ENCODE data around the gene THEMIS.
A peak's percentile ranks its signal among the peaks of the same experiment; 100 is the strongest.

THEMIS gene

DNA sequence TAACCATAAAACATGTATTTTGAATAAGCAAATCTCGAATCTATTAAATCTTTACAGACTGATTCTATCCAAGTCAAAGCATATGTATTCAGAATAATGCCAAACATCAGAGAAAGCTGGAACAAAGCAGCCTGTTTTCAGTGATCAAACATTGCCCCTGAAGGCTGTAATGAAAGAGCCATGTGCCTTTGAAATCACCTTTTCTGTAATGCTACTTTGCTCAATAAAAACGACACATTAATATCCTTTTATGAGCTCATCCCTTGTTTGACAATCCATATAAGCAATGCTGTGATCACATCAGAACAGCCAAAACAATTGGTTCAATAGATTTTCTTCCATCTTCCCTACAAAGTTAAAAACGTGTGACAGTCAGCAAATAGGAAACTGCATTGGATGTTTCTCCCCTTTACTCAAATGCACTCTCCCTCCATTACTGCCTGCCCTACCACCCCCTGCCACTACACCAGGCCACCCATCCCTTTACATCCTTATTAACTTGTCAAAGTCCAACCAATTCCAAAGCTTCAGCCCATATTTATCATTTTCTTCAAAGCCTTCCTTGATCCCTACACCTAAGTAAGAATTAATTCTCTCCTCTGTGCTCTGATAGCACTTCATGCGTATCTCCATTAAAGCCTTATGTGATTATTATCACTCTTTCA lies 42.0 kb downstream of the THEMIS start:
- no peak for DNase-seq

GRCh38 chr6:127857051-127857637 lies 43.7 kb downstream of the THEMIS start:
- DNase-seq, result no peak

DNA sequence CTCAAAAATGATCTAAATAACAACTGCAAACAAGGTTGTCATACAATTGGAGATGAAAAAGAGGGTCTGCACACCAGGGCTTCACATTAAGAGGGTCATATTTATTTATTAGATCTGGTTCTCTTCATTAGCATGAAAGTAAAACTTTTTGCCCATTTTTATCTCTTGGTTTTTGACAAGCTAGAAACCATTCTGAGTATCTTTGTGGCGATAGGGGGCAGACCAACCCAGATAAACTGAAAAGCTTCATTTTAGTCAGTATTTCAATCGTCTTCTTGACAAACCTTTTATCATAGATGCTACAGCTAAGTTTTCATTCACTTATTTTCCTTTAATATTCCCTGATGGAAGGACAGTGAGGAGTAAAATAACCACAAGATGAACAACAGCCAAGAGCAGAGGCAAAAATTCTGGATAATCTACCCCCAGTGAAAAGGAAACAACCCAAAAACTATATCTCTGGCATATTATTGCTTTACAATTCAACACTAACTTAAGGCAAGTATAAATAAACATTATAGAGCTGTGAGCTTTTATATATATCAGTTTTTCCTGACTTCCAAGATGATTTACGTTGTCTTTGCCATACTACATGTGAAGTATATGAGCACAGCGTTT lies 45.2 kb downstream of the THEMIS start:
- peak; percentile 46 for DNase-seq

DNA sequence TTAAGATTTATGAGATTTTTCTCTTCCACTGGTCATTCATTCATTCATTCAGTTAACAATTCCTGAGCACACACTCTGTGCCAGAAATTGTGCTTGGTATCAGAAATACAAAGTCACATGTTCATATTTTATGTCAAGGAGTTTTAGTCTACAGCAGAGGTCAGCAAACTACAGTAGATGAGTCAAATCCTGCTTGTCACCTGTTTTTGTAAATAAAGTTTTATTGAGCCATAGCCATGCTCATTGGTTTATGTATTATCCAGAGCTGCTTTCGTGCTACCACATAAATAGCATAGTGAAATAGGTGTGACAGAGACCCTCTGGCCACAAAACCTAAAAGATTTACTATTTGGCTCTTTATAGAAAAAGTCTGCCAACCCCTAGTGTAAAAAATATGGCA lies 46.8 kb downstream of the THEMIS start:
- no peak for DNase-seq

- no peak for DNase-seq
Measured at GRCh38 chr6:127851197-127851596, 49.7 kb downstream of the THEMIS start.

- DNase-seq, result no peak
Measured at GRCh38 chr6:127845242-127845641, 55.6 kb downstream of the THEMIS start.

DNA sequence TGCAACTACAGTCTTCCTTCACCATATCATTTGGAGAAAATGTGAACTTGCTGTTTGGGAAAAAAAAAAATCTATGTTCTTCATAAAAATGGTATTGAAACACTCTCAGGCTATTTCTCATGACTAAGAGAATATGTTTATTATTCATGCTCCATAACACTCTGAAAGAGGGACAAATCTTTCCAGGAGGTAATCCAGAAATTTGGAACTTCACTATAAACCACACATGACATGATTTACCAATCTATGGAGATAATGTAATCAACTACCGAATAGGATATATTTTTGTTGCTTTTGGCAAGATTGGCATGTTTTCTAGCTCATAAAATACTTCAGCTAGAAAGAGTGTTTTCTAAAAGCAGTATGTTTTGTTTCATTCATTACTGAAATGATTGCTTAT lies 56.3 kb downstream of the THEMIS start:
- no peak for DNase-seq

DNA sequence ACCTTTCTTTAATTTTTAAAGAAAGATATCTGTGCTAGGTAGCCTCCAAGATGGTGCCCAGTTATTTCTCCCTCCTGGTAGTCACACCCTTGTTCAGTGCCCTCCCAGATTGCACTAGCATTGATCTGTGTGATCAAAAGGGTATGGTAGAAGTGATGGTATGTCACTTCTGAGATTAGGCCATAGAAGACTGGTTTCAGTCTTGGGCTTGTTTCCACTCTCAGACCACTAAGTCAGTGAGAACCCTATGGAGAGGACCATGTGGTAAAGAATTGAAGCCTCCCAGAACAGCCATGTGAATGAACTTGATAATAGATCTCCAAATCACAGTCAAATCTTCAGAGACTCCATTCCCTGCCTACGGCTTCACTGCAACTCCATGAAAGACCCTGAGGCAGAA lies 57.3 kb downstream of the THEMIS start:
- no peak for DNase-seq

DNA sequence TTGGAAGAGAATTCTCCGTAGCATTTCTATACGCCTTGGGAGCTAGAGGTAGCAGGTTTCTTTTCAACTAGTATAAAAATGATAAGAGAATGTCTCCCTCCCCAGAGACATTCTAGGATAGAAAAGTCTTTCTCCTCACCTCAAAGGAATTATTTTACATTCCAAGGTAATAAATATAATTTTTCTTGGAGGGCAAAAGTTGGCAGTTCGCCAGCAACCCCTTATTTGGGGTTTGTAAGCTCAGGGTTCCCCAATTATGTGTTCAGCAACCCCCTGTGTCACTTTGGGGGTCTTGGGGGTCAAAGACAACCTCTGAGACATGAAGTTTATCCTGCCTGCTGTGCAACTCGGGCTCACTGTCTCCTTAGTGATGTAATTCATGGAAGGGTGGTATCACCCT lies 58.3 kb downstream of the THEMIS start:
- DNase-seq, result no peak

- DNase-seq, result no peak
Measured at GRCh38 chr6:127841811-127842210, 59.0 kb downstream of the THEMIS start.

DNA sequence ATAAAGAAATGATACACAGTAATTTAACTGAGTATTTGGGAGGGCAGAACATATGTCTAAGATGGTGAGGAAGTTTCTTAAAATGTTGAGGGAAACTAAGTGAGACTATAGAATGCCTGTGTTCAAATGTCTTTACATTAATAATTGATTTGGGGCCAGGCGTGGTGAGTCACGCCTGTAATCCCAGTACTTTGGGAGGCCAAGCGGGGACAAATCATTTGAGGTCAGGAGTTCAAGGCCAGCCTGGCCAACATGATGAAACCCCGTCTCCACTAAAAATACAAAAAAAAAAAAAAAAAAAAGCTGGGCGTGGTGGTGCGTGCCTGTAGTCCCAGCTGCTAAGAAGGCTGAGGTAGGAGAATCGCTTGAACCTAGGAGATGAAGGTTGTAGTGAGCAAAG lies 66.7 kb downstream of the THEMIS start:
- DNase-seq, result no peak

GRCh38 chr6:127833336-127833735 lies 67.5 kb downstream of the THEMIS start:
- no peak for DNase-seq

- DNase-seq, result no peak
Measured at GRCh38 chr6:127832381-127832780, 68.5 kb downstream of the THEMIS start.

DNA sequence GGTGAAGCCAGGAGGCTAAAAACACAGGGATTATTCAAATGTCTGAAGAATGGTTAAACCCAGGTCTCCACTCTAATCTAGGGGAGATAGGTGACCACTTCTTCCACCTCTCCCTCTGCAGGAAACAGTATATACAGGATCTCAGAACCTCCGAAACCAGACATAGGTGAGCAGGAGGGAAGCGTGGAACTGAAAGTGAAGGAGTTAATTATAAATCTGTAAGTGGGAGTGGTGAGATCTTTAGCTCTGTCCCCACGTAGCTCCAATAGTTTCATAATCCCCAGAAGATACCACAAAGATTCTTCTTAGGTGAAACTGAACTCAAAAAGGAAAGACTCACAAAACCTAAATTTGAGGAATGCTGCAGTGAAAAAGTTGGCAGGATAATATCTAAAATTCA lies 76.8 kb downstream of the THEMIS start:
- DNase-seq, result no peak

DNA sequence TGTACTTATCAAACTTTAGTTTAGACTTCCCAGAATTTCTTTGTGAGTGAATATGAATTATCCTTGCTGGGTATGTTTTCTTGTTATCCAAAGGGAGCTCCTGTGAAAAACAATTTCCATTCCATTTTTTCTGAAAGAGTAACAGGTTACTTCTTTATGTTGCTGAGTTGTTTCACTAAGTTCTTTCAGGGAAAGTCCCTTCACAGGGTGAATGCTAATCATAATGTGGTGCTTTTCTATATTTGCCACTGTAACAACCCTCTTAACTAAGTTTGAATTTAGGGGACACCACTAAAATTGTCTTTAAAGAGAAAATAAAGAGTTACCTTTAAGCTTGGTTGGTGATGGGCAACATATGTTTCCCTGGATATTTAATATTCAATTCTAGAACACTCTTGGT lies 79.4 kb downstream of the THEMIS start:
- no peak for DNase-seq

DNA sequence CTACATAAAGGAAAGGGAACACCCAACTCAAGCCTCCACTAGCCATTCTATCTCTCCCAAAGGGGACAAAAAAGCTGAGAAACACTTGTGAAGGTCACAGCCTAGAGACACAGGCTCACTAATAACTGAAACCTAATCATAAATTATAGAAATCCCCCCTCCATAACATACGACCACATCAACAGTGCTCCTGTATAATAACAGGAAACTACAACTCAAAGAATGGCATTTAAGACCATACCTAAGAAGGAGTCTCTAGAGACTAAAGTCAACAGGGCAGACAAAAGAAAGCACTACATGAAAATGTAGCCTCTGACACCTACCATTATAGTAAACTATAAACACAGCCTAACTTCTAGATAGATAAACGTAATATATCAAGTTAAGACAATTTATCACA lies 82.7 kb downstream of the THEMIS start:
- DNase-seq, result no peak

DNA sequence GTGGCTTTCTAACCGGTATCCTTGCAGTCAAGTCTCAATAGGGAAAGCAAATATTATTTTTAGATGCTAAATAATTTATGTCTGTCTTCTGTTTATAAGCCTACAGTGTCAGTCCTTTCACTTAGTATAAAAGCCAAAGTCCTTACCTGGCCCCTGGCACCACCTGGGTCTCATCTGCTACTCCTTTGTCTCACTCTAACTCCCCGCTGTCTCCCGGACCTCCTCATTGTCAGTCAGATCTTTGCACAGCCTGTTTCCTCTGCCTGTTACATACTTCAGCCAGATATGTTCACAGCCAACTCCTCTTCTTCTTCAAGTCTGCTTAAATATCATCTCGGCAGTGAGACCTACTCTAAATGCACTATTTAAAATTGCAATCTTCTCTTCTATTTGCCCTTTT lies 84.2 kb downstream of the THEMIS start:
- DNase-seq, result no peak

DNA sequence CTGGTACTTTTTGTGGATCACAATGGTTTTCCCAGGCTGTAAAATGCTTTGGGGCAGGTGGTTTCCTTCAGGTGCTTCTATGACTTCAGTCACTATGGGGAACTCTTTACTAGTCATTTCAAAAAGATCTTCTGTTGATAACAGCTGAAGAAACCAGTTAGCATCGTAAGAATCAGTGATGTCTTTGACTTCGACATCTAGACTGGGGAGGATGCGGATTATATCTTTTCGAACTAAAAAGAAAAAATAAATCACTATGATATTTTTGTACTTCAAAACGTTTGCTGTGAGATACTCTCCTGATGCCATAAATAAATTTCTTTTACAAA lies 87.2 kb downstream of the THEMIS start:
- no peak for DNase-seq

GRCh38 chr6:127812985-127813698 lies 87.7 kb downstream of the THEMIS start:
- no peak for DNase-seq

DNA sequence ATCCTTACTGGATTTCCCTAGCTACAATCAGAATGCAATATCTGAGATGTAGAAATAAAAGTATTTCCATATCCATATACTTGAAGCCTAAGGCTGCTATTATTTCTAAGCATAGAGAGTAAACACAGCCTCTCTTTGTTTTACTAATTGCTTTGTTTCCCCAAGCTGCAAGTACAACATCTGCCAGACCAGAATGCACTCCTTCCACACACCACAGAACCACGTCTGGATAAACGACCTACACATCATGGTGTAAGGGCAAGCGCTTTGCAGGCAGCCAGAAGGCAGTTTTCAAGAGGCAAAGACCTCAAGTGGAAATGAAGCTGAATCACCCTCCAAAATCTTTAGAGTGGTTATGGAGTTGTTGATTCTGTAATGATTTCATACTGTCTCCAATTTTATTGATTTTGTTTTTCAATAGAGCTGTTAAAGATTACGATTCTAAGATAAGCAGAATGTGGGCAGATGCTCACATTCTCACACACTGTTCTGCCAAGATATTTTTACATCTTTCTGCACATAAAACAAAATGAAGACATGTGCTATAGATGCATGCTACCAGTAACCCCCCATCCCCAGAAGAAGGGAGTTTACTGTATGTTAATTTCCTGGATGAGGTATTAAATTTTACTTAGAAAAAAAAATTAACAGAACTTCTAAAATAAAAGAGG lies 88.8 kb downstream of the THEMIS start:
- DNase-seq, result no peak

DNA sequence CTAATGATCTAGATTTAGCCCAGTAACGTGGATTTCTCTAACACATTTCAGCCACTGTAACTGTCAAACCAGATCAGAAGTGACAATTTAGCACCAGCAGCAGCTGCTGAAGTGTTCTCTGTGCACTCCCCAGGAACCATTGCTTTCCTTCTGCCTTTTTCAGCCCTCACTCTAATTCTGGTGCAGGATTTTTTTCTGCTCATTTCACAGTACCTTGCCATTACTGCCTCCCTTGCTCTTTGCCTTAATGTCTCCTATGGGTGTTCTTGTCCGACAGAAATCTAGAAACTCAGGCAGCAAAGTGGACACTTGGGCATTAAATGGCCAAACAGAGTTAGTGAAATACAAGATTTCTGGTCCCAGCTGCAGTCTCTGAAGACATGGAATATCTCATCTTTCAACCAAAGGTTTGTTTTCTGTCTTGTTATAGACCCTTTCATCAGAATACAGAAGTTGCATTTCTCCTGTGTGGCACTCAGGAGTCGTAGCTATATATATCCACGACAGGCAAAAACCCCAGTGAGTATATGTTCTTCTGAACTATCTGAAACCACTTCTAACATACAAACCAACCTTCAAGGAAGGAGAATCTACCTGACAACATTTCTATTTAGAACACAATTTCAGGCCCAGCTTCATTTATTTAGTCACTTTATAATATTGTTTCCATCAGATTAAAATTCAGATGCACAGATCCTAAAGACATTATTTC lies 92.9 kb downstream of the THEMIS start:
- no peak for DNase-seq

GRCh38 chr6:127796713-127797112 lies 104.1 kb downstream of the THEMIS start:
- no peak for DNase-seq

DNA sequence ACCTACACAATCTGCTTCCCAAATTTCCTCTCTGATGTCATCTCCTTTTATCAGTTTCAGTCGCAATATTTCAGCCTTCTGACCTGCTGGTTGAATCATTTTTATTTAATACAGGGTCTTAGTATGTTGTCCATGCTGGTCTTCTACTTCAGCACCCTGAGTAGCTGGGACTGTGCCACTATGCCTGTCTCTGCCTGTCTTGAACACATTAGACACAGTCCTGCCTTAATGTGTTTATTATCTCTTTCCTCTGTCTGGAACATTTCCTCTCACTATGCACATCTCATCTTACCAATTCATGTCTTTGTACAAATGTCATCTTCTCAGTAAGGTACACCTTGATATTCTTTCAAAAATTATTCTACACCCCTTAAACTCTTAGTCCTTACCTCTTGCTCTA lies 106.5 kb downstream of the THEMIS start:
- no peak for DNase-seq
